GM10847 (cell line): ENCODE measurements around the gene SLC6A6.

Experiments
- POLR2A ChIP-seq: IDR thresholded peaks from 2 replicates; pipeline ENCODE4 v1.6.1; 2011; ENCODE audit not compliant: insufficient read length; ENCODE audit errors: extremely low read depth

The SLC6A6 gene

DNA sequence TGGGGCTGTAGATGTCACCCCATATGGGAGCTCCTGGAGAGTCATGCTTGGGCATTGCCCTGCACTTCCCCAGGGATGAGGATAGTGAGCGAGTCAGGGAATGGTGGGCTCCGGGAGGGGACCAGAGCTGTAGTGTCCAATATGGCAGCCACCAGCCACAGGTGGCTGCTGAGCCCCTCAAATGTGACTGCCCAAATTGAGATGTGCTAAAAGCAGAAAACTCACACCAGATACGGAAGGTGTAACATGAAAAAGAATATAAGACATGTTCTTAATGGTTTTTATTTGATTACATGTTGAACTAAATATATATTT, 106.1 kb downstream of the SLC6A6 start:
- no peak for TF ChIP-seq POLR2A

DNA sequence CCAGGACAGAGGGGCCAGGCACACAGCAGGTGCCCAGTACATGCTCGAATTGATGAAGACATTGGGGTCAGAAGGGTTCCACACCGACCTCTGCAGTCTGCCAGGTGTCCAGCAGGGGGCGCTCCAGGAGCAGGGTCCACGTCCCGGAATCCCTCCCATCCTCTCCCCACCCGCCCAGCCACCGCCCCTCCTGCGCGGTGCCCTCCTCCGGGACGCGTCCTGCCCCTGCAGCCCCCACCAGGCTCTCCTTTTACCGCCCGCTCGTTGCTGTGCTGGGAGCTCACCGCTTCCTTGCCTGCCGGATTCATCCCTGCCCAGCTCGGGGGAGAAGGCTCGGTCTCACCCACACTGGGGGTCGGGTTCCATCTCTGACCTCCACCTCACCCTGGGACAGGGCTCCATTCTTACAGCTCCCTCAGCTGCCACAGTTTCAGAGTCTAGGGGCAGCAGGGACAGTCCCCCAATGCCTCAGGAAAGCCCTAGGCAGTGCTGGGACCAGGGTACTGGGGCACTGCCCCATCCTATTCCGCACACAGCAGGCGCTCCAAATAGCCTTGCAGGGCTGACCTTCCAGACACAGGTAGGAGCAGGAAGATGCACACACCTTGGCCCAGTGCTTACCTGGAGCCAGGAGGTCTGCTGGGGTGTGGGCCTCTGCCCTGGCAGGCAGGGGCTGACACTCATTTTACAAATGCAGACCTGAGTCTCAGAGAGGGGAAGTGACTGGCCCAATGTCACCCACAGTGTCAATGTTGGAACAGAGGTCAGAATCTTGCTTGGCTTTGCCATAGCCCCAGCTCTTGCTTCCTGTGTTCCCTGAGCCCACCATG, 106.8 kb downstream of the SLC6A6 start:
- TF ChIP-seq POLR2A = no peak

DNA sequence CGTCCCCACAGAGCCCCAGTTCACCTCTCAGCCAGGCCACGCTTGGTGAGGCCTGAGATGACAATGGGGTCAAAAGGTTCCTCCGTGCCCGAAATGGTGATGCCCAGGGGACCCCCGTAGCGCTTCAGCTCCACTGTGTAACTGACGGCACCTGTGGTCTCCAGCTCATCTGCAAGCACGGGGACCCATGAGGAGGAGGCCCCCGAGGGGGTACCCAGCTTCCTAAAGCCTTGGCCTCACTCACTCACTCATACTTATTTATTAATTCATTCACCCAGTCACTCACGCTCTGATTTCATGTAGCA, 107.3 kb downstream of the SLC6A6 start:
- no peak for TF ChIP-seq POLR2A

DNA sequence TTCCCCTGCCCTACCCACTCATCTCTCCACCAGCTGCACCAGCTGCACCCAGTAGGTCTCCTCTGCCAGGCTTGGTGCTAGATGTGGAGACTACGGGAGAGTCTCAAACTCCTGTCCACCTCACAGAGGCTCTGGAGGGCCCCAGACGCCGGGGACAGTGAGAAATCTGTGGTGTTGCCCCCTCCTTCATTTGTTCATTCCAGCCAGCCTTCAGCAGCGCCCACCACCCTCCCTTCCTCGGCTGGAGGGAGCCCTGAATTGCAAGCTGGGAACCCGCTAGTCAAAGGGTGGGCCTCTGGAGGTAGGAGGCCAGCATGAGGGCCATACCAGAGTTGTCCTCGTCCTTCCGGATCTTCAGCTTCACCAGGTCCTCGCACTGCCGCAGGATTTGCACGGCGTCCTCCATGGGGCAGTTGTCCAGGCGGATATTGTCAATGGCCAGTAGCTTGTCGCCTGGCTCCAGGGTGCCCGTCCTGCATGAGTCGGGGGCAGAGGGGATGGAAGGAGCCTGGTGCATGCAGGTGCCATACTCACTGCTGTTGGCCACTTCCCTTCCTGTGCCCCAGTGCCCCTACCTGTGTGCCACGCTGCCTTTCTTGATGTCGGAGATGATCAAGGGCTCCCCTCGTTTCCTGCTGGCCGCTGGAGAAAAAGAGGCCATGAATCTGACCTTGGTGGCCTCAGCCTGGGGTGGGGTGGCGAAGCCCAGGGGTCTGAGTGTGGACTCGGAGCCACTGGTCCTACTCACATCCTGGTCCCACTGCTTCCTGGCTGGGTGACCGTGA, 108.6 kb downstream of the SLC6A6 start:
- no peak for TF ChIP-seq POLR2A

DNA sequence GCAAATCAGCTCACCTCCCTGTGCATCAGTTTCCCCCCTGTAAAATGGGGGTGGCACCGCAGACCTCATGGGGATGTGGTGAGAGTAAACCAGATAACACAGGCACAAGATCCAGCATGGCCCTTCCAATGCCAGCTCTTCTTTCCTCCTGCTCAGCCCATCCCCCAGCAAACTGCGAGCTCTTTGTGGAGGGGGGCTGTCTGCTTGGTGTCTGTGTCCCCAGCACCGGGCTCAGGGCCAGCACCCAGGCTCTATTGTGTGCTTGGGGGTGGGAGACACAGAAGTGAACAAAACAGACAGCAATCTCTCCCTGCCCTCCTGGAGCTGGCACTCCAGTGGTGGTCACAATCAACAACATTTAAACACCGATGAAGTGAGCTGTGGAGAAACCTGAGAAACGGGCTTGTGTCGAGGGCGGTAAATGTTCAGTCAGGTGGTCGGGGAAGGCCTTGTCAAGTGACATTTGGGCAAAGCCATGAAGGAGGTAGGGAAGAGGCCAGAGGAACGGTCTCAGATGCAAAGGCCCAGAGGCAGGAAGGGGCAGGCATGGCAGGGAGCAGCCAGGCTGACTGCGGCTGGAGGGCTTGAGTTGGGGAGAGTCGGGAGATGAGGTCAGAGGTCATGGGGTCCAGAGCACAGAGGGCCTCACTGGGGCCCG, 109.3 kb downstream of the SLC6A6 start:
- no peak for TF ChIP-seq POLR2A

DNA sequence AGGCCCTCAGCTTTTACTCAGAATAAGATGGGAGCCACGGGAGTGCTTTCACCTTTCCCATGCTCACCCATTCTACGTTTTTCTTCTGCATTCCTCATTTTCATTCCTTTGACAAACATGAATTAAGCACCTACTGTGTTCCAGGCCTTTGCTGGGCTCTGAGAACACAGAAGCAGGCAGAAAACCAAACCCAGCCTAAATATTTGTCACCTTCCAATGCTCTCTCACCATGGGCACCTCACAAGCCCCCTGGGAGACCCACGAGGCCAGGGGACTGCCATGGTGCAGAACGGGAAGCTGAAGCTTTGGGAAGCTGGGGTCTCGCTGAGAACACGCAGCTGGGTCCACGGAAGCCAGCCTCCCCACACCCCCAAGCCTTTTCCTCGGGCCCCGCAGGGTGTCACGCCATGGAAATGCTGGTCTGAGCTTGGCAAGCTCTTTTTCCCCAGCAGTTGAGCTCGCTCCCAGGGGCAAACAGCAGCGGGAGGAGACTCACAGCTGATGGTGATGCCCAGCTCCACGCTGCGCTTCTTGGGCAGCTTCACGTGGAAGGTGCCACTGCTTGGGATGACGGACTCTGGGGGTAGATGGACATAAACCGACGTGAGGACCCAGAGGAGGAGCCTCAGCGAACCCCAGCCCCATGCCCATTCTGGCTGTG, 110.0 kb downstream of the SLC6A6 start:
- no peak for TF ChIP-seq POLR2A

DNA sequence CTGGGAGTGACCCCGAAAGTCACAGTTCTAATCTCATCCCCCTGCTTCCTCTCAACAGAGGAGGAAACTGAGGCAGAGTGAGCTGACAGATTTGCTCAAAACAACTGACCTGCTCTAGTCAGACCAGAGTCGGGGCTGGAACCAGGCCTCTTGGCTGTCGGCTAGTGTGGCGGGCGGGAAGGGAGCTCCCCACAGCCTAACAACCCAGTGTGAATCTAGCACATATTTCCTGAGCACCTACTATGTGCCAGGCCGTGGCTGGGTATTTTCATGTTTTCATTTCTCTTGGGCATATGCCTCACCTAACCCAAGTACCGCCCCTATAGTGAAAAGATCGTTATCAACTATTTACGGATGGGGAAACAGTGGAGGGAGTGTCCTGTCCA, 110.5 kb downstream of the SLC6A6 start:
- no peak for TF ChIP-seq POLR2A

DNA sequence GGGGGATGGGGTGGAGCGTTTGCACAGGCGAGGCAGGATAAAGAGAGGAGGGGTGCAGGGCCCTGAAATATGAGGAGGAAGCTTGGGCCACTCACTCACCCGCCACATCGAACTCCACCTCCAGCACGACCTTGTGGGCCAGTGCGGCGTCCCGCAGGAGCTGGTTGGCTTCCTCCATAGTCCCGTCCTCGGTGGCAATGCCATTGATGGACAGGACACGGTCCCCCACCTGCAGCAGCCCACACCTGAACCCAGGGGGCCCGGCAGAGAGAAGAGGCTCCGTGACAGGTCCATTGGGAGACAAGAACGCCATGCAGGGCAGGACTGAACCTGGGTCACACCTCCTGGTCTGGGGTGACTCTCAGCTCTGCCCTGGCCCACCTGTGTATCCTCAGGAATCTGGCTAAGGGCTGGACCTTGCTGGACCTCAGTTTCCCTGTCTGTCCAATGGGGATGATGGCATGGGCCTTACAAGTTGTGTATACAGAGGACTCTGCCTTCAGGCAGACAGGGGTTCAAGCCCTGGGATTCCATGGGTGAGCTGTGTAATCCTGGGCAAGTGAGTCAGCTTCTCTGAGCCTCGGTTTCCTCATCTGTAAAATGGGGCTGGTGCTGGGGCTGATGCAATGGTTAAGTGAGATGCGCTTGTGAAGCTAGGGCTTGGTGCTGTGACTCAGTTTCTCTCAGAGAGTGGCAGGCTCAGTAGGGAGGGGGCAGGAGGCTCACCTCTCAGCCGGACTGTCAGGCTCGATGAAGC, 111.3 kb downstream of the SLC6A6 start:
- TF ChIP-seq POLR2A = no peak

DNA sequence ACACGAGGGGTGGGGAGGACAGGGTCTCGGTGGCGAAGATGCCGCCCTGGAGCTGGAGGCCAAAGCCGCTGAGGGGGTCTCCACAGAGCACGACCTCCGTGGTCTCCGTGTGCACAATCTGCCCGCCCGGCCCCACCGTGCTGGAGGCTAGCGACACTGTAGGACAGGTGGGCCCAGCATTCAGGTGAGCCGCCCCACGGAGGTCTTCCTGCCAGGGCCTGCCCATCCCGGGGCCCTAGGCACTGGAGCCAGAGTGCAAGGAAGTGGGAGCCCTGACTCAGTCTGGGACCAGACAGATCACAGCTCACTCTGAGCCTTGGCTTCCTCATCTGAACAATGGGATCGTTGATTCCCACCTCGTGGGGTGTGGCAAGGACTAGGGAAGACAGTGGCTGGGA, 111.9 kb downstream of the SLC6A6 start:
- no peak for TF ChIP-seq POLR2A

DNA sequence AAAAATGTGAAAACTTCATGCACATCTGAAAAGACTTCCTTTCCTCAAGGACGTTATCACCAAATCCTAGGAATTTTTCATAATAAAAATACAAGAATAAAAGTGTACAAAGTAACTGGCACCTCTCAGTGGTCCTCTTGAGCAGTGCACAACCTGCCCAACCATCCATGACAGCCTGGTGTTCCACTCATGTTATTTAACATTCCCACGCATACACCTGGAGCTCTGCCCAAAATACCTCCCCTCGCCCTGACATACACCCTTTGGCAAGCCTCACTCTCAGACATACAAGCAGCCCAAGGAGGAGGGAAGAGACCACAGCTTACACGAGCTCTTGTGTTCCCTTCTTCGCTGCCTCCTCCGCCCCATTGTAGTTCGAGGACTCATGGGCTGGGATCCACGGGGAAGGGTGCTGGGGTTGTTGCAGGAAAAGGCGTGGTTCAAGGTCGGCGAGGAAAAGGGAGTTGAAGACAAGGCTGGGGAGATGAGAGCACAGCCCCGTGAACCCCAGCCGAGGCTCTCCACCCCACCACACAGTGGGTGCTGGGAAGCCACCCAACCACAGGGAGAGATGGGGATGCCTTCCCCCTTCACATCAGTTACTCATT, 114.4 kb downstream of the SLC6A6 start:
- no peak for TF ChIP-seq POLR2A

DNA sequence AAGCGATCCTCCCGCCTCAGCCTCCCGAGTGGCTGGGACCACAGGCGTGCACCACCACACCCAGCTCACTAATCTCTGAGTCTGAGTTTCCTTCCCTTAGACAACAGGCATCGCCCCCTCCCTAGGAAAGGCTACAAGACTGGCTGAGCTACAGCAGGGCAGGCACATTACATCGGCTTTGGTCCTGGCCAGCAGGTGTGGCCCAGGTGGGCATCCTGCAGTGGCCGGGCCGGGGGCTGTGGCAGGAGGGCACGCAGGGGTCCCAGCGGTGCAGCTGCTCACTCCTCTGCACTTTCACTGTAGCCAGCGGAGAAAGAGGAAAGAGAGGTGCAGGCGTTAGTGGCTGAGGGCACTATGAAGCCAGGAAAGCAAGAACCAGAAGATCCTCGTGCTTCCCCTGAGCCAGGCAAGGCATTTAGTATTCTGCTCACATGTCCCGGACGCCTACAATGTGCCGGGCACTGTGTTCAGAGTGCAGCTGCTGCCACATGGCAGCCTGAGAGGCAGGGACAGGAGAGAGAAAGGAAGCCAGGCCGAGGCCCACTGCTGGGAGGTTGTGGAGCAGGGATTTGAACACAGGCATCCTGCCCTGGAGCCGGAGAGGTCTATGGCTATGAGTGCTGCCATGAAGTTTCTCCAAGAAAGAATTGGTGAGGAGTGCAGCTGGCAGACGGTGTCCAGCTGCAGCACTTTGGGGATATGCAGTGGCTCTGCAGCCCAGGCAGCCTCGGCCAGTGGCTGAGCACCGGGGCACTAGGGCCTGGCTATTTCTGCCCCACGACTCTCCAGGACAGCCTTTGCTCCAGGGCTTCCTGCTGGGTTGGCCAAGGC, 115.4 kb downstream of the SLC6A6 start:
- no peak for TF ChIP-seq POLR2A

DNA sequence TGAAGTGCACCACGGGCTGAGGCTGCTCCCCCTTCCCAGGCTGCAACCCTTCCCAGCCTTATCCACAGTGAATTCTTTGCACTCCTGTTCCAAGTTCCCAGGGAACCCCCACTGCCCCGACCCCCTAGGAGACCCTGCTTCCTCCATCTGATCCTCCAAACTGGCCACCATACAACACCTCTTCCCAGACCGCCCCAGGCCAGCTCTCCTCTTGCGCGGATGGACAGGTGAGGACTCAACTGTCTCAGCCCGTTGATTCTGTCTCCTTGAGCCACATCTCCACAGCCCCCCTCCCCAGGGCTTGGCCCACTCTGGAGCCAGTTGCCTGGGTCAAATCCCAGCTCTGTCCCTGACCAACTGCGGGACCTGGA, 116.0 kb downstream of the SLC6A6 start:
- TF ChIP-seq POLR2A = no peak

DNA sequence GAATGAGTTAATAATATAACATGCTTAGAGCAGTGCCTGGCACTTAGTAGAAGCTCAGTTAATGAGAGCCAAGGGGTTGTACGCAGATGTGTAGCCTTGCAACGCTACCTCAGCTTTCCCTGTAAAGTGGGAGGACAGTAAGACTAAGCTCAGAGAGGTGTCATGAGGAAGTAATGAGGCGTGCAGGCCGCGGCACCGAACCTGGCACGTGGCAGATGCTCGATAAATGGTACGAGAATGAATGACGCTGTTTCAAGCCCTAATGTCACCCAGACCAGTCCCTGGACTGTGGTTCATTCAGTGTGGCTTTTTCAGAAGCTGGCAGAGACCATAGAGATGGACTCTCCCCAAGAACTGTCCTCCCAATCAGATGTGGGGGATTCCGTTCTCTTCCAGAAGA, 116.5 kb downstream of the SLC6A6 start:
- TF ChIP-seq POLR2A = no peak

DNA sequence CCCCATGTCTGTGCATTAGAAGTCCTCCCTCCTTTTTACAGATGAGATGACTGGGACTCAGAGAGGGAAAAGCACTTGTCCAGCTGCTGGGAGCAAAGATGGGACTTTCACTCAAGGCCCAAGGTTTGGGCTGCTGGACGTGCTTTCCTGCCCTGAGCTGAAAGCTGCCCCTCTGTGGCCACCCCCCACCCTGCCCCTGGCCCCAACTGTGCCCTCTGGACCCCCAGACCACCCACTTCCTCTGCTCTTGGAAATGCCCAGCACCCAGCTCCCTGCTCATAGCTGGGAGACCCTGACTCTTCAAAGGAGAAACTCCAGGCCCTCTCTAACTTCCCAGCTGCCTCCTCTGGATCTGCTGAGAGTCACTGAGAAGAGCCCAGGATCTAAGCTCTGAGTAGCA, 117.0 kb downstream of the SLC6A6 start:
- TF ChIP-seq POLR2A = no peak
